Measurements from ENCODE around the gene HERC2. TPM values are rescaled to one million over a fixed set of nuclear protein-coding genes. Genes with fewer than 3 reads are reported as not detected.

Gene HERC2
- total and polyA plus RNA-seq, 2 of the 8 experiments (the other 6 are each of a cell fraction or from before 2014, with no cell fraction given) = 83.0 to 88.7 TPM

DNA sequence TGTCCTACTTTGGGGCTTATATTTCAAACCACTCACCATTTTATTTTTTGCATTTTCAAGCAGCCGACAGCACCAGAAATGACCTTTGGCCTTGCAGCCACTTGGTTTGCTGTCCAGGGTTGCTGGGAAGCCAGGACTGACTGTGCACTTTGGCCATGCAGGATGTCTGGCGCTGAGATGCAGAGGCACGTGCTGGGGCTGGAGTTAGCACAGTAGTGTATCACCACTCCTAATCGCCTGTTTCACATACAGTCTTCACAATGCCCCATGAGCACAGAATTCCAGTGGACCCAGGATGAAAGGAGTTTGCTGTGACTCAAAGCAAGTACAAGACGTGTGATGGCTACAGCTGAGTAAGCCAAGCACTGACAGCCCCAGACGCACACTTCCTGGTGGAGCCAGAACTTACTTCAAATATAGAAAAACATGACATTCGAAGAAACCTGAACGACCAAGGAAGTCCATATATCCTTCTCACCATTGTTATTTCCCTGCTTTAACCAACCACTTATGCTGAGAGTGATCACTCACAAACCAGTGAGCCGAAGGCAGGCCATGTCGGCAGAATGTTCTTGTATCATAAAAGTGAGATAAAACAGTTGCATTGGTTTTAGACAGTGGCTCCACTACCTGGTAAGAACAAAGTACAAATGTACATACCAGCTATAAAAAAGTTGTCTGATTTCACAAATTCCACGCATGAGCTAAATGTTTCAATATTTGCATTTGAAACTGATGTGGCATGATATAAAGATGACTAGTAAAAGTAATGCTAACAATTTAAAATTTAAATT is 238.9 kb downstream of the HERC2 start (continued):
- TF ChIP-seq EZH2 (IDR thresholded peaks at IDR 0.05; ENCODE audit: low read depth, low read length, severe bottlenecking) (no peak), HDAC2 (IDR thresholded peaks at IDR 0.05; ENCODE audit: borderline replicate concordance in 1 of 2, low read depth in 2 of 2, low read length in 2 of 2) (no peak)
